Mesodermal cell (in vitro differentiated cells): Measurements from ENCODE around the gene APH1A.

Experiments
- H3K27ac ChIP-seq: 2 replicates; pipeline ENCODE4 v1.7.0; 2013; ENCODE audit warnings: mild to moderate bottlenecking, low read depth, low read length, moderate library complexity; ENCODE audit not compliant: severe bottlenecking
- H3K36me3 ChIP-seq: 2 replicates; pipeline ENCODE4 v1.7.1; 2013; ENCODE audit warnings: mild to moderate bottlenecking, low read length, moderate library complexity; ENCODE audit not compliant: control insufficient read depth, insufficient read depth
- H3K4me1 ChIP-seq: one replicate; pipeline ENCODE4 v1.7.1; 2013; ENCODE audit warnings: mild to moderate bottlenecking, low read length; ENCODE audit not compliant: insufficient read depth, control insufficient read depth, poor library complexity, severe bottlenecking
- H3K4me3 ChIP-seq: 2 replicates; pipeline ENCODE4 v1.7.0; 2013; ENCODE audit warnings: low read length, control low read depth, mild to moderate bottlenecking; ENCODE audit not compliant: insufficient read depth, poor library complexity, severe bottlenecking; ENCODE audit errors: extremely low read depth
- H3K9me3 ChIP-seq: 2 replicates; pipeline ENCODE4 v1.7.1; 2013; ENCODE audit warnings: mild to moderate bottlenecking, low read length, moderate library complexity; ENCODE audit not compliant: control insufficient read depth
- WGBS, 2 experiments: methylation state at CpG; one replicate each; pipeline ENCODE4 v1.1.5; 2013; ENCODE audit warnings: missing lambda C conversion rate in 2 of 2; ENCODE audit not compliant: insufficient coverage in 2 of 2; 5-methylcytosine and 5-hydroxymethylcytosine counted together

APH1A gene

DNA sequence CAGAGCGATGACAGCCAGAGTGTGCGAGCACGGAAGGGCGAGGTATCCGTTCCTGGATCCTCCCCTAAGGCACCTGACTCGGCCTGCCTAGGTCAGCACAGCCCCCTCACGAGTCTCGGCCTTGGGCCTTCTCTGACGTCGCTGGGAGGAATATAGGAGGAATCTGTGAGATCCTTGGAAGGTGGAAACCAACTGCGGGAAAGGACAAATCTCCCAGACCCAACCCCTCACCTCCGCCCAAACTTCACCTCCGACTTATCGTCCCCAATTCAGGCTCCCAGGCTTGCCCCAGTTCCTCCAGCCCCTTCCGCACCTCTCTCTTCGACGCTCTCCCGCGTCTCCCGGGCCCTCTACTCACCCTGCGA is 494 bp downstream of the APH1A start:
- Histone ChIP-seq H3K4me1 (peaks cover 17% of the 10 kb centered on the region), H3K9me3 (no peaks in the 10 kb centered on the region), H3K4me3 (peak overlapping the region; percentile 99), H3K36me3 (peaks cover 36% of the 10 kb centered on the region), H3K27ac (peak overlapping the region; percentile 82)
- WGBS, 2 experiments: 0 to 1% methylated on average over 8 to 16 of the region's 21 CpGs

DNA sequence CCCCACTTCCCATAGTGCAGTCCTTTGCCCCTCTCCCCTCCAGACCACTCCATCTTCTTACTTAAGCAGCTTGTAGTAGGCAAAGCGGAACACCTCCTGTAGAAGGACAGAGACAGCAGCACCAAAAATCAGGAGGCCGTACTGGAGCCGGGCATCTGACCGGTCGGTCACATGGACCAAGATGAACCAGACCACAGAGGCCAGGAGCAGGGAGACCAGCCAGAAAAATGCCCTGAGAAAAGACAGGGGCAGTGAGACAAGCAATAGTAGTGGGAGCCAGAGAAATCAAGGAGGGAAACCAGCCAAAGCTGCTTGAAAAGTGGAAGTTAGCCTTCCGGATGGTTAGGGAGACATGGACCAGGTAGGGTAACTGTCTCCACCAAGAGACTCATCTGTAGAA is 920 bp downstream of the APH1A start:
- peaks cover 36% of the 10 kb centered on the region for H3K36me3 ChIP-seq
- no peak overlapping the region for H3K27ac ChIP-seq
- H3K4me1 ChIP-seq: peaks cover 17% of the 10 kb centered on the region
- H3K4me3 ChIP-seq: peak overlapping the region; percentile 99
- no peaks in the 10 kb centered on the region for H3K9me3 ChIP-seq
- 54 to 59% methylated on average over 6 of the region's 6 CpGs for WGBS, 2 experiments

DNA sequence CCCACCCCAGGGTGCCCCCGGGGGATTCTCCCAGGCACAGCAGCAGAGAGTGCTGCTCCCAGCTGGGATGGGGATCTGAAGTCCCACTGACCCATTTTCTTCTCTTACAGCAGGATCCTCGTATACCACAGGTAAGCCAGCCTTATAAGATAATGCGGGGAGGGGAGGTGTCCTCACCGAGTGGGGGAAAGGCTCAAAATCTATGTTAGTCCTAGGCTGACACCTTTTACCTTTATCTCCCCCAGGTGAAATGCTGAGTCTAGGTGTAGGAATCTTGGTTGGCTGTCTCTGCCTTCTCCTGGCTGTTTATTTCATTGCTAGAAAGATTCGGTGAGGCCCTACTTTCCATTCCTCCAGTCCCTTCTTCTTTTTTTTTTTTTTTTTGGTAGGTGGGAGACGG is 5.3 kb downstream of the APH1A start:
- no peaks in the 10 kb centered on the region for H3K9me3 ChIP-seq
- H3K27ac ChIP-seq: no peak overlapping the region
- no peak overlapping the region for H3K4me3 ChIP-seq
- peaks cover 19% of the 10 kb centered on the region for H3K4me1 ChIP-seq
- WGBS, 2 experiments: 86% methylated on average over 3 of the region's 6 CpGs; no CpG with 5 or more reads in 1 of the 2 experiments
- peaks cover 36% of the 10 kb centered on the region for H3K36me3 ChIP-seq

DNA sequence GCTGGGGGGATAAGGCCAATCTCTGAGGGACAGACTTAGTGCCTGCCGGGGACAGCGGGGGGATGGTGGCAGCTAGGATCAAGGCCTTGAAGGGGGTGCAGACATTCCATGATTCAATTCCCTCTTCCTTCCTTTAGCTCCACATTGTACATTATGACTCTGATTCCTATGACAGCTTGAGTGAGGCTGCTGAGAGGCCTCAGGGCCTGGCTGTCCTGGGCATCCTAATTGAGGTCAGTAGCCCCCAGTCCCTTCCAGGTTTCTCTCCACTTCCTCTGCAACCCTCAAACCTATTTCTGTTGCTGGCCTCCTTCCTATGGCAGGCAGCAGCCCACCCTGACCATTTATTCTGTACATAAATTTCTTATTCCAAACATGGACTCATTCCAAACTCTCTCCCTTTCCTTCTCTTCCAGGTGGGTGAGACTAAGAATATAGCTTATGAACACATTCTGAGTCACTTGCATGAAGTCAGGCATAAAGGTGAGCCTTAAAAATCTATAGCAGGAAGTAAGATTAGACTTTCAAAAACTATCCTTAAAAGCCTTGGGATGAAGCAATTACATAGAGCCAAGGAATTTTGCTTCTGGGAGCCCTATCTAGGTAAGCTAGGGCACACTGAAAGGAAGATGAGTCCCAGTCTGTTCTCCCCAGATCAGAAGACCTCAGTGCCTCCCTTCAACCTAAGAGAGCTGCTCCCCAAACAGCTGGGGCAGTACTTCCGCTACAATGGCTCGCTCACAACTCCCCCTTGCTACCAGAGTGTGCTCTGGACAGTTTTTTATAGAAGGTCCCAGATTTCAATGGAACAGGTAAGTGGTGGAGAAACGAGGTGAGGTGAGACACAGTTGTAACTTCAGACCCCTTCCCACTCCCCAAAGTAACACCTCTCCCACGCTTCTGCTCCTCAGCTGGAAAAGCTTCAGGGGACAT is 6.2 kb downstream of the APH1A start:
- no peaks in the 10 kb centered on the region for H3K9me3 ChIP-seq
- H3K4me3 ChIP-seq: no peak overlapping the region
- H3K4me1 ChIP-seq: peaks cover 25% of the 10 kb centered on the region
- no peak overlapping the region for H3K27ac ChIP-seq
- peaks cover 36% of the 10 kb centered on the region for H3K36me3 ChIP-seq
- 100% methylated on average over 1 to 3 of the region's 6 CpGs for WGBS, 2 experiments

DNA sequence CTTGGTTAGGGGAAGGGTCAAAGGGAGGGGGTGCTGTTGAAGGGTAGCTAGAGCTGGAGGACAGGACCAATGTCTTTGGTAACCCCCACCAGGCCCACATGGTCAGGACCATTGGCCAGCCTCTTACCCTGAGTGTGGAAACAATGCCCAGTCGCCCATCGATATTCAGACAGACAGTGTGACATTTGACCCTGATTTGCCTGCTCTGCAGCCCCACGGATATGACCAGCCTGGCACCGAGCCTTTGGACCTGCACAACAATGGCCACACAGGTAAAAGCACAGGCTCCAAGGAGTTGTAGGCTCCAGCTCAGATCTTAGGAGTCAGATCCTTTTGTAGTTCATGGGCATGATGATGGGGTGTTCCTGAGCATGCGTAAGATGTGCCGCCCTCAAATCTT is 7.4 kb downstream of the APH1A start:
- 96 to 100% methylated on average over 3 to 4 of the region's 6 CpGs for WGBS, 2 experiments
- H3K27ac ChIP-seq: no peak overlapping the region
- H3K4me3 ChIP-seq: no peak overlapping the region
- H3K36me3 ChIP-seq: peaks cover 23% of the 10 kb centered on the region
- peaks cover 32% of the 10 kb centered on the region for H3K4me1 ChIP-seq
- H3K9me3 ChIP-seq: no peaks in the 10 kb centered on the region

DNA sequence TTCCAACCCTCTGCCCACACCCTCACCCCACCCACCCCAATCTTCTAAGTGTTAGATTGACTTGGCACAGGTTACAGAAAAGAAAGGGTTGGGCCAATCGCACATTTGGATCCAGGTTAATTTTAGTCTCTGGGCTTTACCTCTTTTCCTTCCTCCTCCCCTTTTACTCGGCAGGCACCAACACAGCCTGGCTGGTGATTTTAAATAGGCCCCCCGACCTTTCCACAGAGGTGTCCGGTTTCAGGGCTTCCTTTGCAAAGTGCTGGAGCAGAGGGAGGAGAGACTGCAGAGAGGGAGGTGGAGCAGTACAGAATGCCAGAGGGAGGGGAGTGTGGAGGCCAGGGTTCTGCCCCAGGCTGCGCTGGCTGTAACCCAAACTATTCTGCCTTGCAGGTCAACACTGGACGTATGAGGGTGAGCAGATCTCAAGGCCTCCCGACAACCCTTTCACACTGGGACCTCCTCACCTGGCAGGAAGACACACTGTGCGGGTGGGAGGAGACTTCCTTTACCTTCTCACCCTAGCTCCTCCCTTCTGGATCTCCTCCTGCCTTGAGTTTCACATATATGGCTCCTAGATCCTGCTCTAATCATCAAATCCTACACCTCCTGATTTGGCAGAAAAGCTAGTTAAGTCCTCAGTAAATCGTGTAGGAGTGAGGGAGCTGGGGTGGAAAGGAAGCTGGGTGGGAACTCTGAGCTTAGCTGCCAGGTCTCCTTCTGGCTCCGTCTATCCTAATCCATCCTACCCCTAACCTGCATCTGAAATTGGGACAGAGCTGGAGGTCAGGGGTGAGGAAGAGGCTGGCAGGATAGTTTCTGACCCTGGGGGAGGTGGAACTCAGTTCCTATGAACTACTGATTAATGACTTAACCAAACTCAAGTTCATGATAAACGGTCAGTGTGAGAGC is 8.8 kb downstream of the APH1A start:
- H3K27ac ChIP-seq: peak overlapping the region; percentile 62
- H3K4me3 ChIP-seq: peak overlapping the region; percentile 48
- peaks cover 41% of the 10 kb centered on the region for H3K4me1 ChIP-seq
- peaks cover 10% of the 10 kb centered on the region for H3K36me3 ChIP-seq
- H3K9me3 ChIP-seq: no peaks in the 10 kb centered on the region
- WGBS, 2 experiments: 0 to 5% methylated on average over 4 to 5 of the region's 11 CpGs

DNA sequence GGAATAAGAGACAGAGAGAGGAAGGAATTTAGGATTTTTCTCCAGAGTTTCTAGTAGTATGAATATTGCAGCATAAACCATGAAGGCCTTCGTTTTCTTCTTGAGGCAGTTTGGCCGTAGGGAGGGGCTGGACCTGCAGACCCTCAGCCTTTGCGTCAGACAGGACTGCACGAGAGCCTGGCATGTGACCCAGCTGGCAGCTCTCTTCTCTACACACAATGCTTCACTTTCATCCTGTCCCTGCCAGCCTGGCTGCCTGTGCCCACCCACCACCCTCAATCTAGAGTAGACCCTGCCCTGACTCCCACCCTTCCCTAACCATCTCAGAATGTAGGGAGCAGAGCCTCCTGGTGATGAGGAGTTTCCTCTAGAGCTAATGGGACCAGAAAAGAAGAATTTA is 9.6 kb downstream of the APH1A start:
- Histone ChIP-seq H3K4me3 (peak overlapping the region; percentile 48), H3K36me3 (peaks cover 2% of the 10 kb centered on the region), H3K27ac (peak overlapping the region; percentile 62), H3K9me3 (no peaks in the 10 kb centered on the region), H3K4me1 (peaks cover 41% of the 10 kb centered on the region)
- WGBS, 2 experiments: 15 to 32% methylated on average over 4 of the region's 4 CpGs

DNA sequence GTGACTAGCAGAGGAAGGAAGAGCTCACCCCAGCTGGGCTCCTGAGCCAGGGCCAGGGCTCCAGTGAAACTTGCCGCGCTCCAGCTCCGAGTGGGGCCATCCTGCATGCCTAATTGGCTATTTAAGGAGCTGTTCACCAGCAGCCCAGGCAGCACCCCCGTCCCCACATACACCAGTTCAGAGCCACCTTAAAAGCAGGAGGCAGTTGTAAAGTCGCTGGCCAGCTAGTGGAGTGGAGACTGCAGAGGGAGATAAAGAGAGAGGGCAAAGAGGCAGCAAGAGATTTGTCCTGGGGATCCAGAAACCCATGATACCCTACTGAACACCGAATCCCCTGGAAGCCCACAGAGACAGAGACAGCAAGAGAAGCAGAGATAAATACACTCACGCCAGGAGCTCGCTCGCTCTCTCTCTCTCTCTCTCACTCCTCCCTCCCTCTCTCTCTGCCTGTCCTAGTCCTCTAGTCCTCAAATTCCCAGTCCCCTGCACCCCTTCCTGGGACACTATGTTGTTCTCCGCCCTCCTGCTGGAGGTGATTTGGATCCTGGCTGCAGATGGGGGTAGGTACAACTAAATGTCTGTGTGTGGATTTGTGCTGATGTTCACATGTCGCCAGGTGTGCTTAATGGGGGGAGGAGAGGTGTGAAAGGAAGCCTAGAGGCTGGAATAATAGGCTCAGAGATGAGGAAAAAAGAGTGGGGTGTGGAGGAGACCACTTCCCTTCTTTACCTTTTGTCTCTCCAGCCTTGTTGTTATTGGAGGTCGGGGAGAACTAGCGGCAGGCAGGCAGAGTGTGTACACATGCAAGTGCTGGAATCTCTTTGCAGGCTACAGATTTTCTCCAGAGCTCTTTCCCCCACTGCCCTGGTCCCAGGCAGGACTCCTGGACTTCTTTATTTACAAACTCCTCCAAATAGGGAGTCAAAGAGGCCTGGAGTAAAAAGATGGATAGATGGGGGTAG is 10.9 kb downstream of the APH1A start, which contains the start of gene CA14:
TSS of gene CA14 (plus strand) at position 151 of the 962 bp plus-strand sequence. CDS start at position 506, 355 bp downstream.
- WGBS, 2 experiments: 0 to 4% methylated on average over 5 to 7 of the region's 13 CpGs
- Histone ChIP-seq H3K4me1 (peaks cover 41% of the 10 kb centered on the region), H3K4me3 (peak within 1 kb of the TSS; percentile 48), H3K36me3 (no peaks in the 10 kb centered on the region), H3K9me3 (no peaks in the 10 kb centered on the region), H3K27ac (peak within 1 kb of the TSS; percentile 96)

DNA sequence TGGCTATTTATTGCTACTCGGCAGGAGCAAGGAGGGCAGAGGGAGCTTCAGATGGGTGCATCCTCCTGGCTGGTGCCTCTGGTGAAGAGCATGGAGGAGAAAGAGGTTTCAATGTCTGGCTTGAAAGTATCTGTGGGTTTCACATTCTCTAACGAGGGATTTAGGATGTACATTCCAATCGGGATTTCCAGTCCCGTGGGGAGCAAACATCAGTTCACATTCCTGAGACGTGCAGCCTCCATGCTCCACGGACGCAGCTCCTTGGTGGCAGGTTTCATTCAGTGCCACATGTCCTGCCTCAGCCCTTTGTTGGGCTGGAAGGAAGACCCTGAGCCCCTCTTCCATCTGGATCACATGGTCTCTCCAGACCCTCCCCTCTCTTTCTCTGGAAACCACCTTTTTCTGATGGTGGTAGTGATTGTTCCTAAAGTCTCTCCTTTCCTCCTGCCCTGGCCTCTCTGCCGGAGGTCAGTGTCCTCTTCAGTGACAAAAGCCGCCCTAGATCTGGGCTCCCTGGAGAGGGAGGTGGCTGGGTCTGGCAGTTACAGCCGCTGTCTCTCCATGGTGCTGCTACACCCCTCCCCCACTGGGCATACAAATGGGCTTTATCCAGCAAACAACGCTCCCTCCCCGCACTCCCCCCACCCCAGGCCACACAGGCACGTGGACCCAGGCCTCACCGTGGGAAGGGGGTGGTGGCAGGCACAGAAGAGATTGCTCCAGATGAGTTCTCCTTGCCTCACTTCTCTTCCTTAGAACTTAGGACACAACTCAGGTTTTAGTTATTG is 12.1 kb downstream of the APH1A start:
- 3% methylated on average over 8 of the region's 14 CpGs for WGBS, 2 experiments
- peak overlapping the region; percentile 48 for H3K4me3 ChIP-seq
- peaks cover 41% of the 10 kb centered on the region for H3K4me1 ChIP-seq
- peak overlapping the region; percentile 96 for H3K27ac ChIP-seq
- H3K36me3 ChIP-seq: no peaks in the 10 kb centered on the region
- H3K9me3 ChIP-seq: no peaks in the 10 kb centered on the region
